ENCODE data around the gene FOXJ2.
"Not testable (repeated sequence)": the region's sequence is repeated elsewhere in the genome, so short reads cannot be mapped to it uniquely, and the experiment has no call there.

The FOXJ2 gene

GRCh38 chr12:8031017-8031416 is 1.5 kb upstream of the FOXJ2 start:
- DNase-seq: not testable (repeated sequence)

DNA sequence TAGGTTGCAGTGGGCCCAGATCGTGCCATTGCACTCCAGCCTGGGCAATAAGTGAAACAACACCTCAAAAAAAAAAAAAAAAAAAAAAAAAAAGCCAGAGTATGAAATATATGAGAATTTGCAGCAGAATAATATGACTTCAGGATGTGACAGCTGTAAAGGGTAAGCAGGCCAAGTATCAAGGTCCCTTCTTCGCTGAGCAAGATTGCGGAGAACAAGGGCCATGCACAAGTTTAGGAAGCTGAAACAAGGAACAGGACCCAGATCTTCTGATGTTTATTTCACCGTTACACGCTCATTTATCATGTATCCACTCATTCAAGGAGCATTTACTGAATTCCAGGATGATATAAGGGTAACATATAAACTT is 659 bp upstream of the FOXJ2 start:
- DNase-seq: no peak

DNA sequence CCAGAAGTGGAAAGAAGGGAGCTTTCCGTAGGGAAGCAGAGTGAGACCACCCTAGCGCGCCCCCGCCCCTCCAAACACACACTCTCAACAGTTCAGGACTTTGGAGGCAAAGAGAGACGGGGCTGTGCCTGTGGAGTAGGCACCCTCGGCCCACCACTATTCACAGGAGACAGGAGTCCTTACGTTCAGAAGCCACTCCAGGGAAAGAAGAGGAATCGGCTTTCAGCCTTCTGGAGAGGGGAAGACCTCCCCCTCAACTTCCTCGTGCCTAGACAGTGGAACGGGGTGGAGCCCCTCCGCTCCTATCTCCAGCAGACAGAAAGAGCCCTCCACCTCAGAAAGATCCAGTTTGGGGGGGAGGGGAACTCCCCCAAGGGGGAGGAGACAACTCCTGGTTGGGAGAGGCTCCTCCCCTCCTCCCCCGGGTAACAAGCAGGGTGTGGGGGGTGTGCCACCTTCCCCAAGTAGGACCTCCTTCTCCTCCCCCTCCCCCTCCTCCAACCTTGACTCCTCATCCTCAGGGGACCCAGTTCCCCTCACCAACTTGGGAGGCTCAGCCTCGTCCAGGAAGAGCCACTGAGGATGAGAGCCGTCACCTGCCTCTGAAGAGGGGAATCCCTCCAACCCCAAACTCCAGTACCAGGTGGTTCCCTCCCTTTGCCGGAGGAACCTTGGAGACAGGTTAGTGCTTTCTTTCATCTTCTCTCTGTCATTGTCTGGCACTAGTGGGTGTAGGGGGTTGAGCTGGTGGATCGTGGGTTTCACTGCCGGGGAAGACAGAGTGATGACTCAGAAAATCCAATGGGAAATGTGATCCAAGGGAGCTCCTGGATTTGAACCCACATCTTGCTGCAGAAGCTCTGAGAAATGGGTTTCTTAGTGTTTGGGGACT is 883 bp downstream of the FOXJ2 start:
- peak; percentile 57 for DNase-seq

DNA sequence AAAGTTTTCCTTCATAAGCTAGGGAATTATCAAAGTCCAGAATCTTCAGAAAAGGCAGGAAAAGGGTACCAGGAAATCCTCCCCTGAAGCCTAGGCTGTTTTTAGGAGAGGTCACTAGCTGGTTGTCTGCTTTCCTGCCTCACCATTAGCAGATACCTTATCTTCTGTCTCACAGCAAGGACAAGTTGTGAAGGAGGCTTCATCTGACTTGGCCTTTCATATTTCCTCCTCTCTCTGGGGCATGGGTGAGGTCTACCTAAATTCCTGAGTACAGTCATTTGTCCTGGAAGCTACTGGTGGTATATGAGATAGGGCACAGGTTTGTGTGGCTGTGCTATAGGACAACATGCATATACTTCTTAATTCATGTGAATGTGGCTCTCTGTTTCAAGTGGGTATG is 2.3 kb downstream of the FOXJ2 start:
- no peak for DNase-seq

GRCh38 chr12:8035440-8036010 is 3.0 kb downstream of the FOXJ2 start:
- no peak for DNase-seq

DNA sequence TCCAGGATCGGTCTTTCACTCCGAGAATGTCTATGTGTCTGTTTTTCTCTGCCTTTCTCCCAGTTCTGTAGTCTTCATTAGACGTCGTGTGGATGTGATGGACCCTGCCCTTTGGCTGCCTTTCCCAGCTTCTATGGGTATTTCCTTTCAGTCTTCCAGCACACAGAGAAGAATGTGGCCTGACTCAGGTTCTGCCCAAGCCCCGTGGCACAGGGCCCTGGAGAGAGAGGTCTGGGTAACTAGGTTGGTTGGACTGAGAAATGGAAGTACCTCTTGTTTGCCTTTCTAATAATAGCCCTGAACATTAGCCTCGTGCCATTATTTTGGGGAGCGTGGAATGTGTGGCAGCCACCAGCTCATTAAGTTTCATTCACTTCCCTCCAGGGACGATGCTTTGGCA is 3.8 kb downstream of the FOXJ2 start:
- no peak for DNase-seq

- no peak for DNase-seq
These were observed 4.6 kb downstream of the FOXJ2 start for GRCh38 chr12:8037046-8037663.

GRCh38 chr12:8037947-8038346 is 5.4 kb downstream of the FOXJ2 start:
- no peak for DNase-seq

DNA sequence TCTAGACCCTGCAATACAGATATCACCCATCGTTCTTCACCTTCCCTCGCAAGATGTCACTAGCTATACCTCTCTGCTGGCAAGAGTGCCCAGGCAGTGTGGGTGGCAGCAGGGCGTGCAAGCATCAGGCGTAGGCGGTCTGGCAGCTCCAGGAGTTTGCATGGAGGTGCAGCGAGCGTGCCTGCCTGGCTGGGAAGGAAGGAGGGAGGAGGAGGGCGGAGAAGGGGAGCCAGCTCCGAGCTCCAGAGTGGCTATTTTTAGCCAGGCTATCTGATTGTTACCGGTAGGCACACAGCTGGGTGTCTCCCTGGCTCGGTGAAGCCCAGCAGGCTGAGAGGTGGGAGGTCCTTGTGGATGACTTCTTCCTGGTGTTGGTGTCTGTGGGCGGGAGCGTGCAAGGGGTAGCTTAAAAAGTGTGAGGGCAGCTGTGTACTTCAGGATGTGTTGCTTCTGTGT is 6.2 kb downstream of the FOXJ2 start:
- peak; percentile 43 for DNase-seq

GRCh38 chr12:8040791-8041190 is 8.3 kb downstream of the FOXJ2 start:
- no peak for DNase-seq

- DNase-seq: peak; percentile 87
These were observed 13.7 kb downstream of the FOXJ2 start for GRCh38 chr12:8045952-8046944.

DNA sequence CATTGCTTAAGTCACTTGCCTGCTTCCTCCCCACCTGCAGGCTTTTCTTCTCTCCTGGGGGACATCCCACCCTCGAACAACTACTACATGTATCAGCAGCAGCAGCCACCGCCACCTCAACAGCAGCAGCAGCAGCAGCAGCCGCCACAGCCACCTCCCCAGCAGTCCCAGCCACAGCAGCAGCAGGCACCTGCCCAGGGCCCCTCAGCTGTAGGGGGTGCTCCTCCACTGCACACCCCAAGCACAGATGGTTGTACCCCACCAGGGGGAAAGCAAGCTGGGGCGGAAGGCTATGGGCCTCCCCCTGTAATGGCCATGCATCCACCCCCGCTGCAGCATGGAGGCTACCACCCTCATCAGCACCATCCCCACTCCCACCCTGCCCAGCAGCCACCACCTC is 15.3 kb downstream of the FOXJ2 start:
- DNase-seq: no peak

- no peak for DNase-seq
These were observed 16.4 kb downstream of the FOXJ2 start for GRCh38 chr12:8048906-8049305.

GRCh38 chr12:8050600-8051250 is 18.2 kb downstream of the FOXJ2 start:
- DNase-seq: no peak

GRCh38 chr12:8052679-8053078 is 20.2 kb downstream of the FOXJ2 start:
- no peak for DNase-seq

DNA sequence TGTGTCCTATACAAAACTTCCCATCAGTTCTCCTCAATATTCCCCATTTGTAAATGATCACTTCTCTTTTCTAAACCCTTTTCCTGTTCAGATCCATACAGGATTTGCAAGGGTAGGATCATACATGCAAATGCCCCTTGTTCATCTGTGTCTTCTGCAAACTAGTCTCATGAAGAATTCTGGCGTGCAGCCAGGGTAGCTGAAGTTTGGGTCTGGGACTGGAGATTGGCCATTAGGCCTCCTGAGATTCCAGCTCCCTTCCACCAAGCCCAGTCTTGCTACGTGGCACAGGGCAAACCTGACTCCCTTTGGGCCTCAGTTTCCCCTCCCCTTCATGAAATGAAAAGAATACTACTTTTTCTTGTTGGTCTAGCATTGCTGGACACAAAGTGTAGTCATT is 22.3 kb downstream of the FOXJ2 start:
- no peak for DNase-seq

DNA sequence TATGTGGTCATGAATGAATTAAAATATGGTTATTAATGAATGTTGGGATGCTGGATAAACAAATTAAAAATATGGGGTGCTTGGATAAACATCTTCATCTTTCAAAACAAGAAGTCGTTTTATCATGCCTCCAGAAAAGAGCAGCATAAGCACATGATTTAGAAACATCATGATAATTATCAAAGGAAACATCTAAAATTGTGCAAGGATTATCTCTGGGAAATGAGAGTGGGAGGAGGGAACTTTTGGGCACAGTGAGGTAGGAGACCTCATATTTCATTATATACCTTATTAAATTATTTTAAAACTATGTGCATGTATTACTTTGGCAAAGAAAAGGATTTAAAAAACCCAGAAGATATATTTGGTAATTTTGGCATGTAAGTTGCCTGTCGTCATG is 24.8 kb downstream of the FOXJ2 start:
- DNase-seq: no peak

DNA sequence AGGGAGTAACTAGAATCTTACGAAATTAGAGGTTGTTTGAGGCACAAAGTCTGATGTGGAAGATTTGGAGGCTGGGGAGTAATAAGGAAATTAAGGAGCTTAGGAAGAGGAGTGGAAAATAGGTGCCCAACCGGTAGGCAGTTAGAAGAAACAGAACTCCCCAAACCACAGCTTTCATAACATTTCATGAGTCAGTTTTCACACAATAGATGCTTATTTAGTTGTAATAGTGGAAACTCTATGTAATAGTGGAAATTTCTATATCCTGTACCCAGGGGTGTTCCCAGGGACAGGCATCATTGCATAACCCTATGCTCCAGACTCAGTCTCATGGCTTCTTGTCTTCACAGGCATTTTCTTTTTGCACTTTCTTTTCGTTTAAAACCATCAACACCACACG is 25.3 kb downstream of the FOXJ2 start:
- no peak for DNase-seq

DNA sequence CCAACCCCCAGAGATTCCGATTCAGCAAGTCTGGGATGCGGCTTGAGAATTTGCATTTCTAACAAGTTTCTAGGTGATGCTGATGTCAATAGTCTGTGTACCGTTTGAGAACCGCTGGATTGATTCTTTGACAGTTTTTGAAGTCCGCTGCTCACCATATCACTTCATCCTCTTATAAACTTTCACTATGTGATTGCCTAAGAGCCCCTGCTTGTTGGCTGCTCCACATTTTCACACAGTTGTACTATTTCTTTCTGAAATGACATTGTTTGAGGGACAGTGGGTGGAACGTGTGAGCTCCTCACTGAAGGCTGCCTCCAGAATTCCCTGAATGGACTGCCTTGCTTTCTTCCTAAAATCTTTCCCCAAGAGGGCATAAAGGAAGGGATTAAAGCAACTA is 26.0 kb downstream of the FOXJ2 start:
- no peak for DNase-seq

GRCh38 chr12:8064131-8064530 is 31.6 kb downstream of the FOXJ2 start:
- no peak for DNase-seq

GRCh38 chr12:8065991-8066594 is 33.6 kb downstream of the FOXJ2 start, which contains the start of gene C3AR1:
TSS of gene C3AR1 (minus strand) at chr12:8066359. CDS start at chr12:8060185, 6,174 bp downstream.
- DNase-seq: peak; percentile 33

DNA sequence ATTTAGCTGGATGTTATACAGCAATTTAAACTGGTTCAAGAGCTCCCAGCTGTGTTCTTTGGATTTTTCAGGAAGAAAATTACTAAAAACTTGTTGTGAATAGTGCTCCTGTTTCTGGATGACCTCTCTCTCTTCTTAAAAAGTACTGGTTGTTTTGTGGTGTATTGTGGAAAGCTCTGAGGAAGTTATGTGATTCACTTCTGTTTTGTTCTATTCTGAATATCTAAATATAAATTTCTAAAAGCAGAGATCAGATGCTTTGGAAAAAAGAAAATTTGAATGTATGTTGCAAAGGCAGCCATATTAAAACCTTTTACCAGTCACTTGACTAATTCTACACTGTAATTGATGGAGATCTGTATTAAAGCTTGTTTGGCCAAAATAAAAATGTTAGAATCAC is 37.1 kb downstream of the FOXJ2 start:
- DNase-seq: no peak
